OCI-LY3 (cell line): ENCODE results near the gene SERPINE3.

Experiments used
- H2AFZ ChIP-seq: fragments of 200-600, 300-600 bp; shearing (Covaris generic); 2 replicates; pipeline ENCODE4 v1.6.0; 2014; ENCODE audit warnings: antibody characterized with exemption, low read depth, low read length
- H3K27ac ChIP-seq: fragments of 200-600, 300-600 bp; sonication (generic); 2 replicates; pipeline ENCODE4 v1.5.1; 2014; ENCODE audit warnings: mild to moderate bottlenecking, low read length, moderate library complexity, mixed read lengths
- H3K27me3 ChIP-seq: fragments of 200-600, 300-600 bp; sonication (generic); 2 replicates; pipeline ENCODE4 v1.6.1; 2014; ENCODE audit warnings: low read depth, low read length, mixed read lengths
- H3K36me3 ChIP-seq: fragments of 200-600, 300-600 bp; sonication (generic); replicated peaks from 2 replicates; pipeline ENCODE3; 2014; ENCODE audit warnings: low read depth, low read length, mixed read lengths
- H3K4me1 ChIP-seq: fragments of 300-600, 200-600 bp; sonication (generic); 2 replicates; pipeline ENCODE4 v1.6.1; 2014; ENCODE audit warnings: low read length, mixed read lengths
- H3K4me2 ChIP-seq: fragments of 200-600, 300-600 bp; sonication (generic); 2 replicates; pipeline ENCODE4 v1.6.1; 2014; ENCODE audit warnings: low read length, mixed read lengths
- H3K4me3 ChIP-seq: fragments of 300-600, 200-600 bp; sonication (generic); 2 replicates; pipeline ENCODE4 v1.5.1; 2014; ENCODE audit warnings: antibody characterized with exemption, mild to moderate bottlenecking, low read length, moderate library complexity
- H3K79me2 ChIP-seq: fragments of 300-600, 200-600 bp; shearing (Covaris generic); 2 replicates; pipeline ENCODE4 v1.6.1; 2014; ENCODE audit warnings: mild to moderate bottlenecking, low read length, mixed read lengths
- H3K9ac ChIP-seq: fragments of 300-600, 200-600 bp; shearing (Covaris generic); 2 replicates; pipeline ENCODE4 v1.6.0; 2014; ENCODE audit warnings: mild to moderate bottlenecking, low read length, moderate library complexity
- H3K9me3 ChIP-seq: fragments of 200-600, 300-600 bp; shearing (Covaris generic); 2 replicates; pipeline ENCODE4 v1.6.1; 2014; ENCODE audit warnings: low read length, mixed read lengths; ENCODE audit not compliant: insufficient read depth
- H4K20me1 ChIP-seq: fragments of 200-600, 300-600 bp; sonication (generic); 2 replicates; pipeline ENCODE4 v1.6.1; 2016; ENCODE audit warnings: low read length, mixed read lengths; ENCODE audit not compliant: insufficient read depth
- EZH2phosphoT487 ChIP-seq: fragments of 200-600 bp; shearing (Covaris generic); IDR thresholded peaks from 2 replicates; pipeline ENCODE4 v1.6.1; 2018; ENCODE audit warnings: antibody characterized with exemption, mixed run types, low read depth
- TF ChIP-seq, protein P1 (sequence below): fragments of 200-600, 300-600 bp; sonication (generic); IDR thresholded peaks from 2 replicates; pipeline ENCODE4 v1.5.1; 2014; ENCODE audit warnings: antibody characterized with exemption, low read length, low read depth

Gene SERPINE3

GRCh38 chr13:51394724-51395123, 55.2 kb downstream of the SERPINE3 start:
- Histone ChIP-seq H3K4me3 (no peak overlapping the region), H2AFZ (no peak overlapping the region), H3K9ac (no peak overlapping the region), H3K9me3 (no peaks in the 10 kb centered on the region), H4K20me1 (peaks cover 55% of the 10 kb centered on the region), H3K36me3 (peaks cover 30% of the 10 kb centered on the region), H3K27me3 (no peaks in the 10 kb centered on the region), H3K27ac (no peak overlapping the region), H3K79me2 (peaks cover 82% of the 10 kb centered on the region), H3K4me2 (no peak overlapping the region), H3K4me1 (peaks cover 27% of the 10 kb centered on the region)
- no peak for TF ChIP-seq EZH2phosphoT487
- TF ChIP-seq, protein P1, sequence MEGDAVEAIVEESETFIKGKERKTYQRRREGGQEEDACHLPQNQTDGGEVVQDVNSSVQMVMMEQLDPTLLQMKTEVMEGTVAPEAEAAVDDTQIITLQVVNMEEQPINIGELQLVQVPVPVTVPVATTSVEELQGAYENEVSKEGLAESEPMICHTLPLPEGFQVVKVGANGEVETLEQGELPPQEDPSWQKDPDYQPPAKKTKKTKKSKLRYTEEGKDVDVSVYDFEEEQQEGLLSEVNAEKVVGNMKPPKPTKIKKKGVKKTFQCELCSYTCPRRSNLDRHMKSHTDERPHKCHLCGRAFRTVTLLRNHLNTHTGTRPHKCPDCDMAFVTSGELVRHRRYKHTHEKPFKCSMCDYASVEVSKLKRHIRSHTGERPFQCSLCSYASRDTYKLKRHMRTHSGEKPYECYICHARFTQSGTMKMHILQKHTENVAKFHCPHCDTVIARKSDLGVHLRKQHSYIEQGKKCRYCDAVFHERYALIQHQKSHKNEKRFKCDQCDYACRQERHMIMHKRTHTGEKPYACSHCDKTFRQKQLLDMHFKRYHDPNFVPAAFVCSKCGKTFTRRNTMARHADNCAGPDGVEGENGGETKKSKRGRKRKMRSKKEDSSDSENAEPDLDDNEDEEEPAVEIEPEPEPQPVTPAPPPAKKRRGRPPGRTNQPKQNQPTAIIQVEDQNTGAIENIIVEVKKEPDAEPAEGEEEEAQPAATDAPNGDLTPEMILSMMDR: no peak

- H3K36me3 ChIP-seq: peaks cover 40% of the 10 kb centered on the region
- H3K4me3 ChIP-seq: no peak overlapping the region
- TF ChIP-seq EZH2phosphoT487: no peak
- TF ChIP-seq, protein P1: no peak
- H3K9me3 ChIP-seq: no peaks in the 10 kb centered on the region
- no peak overlapping the region for H2AFZ ChIP-seq
- peaks cover 64% of the 10 kb centered on the region for H4K20me1 ChIP-seq
- H3K27me3 ChIP-seq: no peaks in the 10 kb centered on the region
- H3K4me1 ChIP-seq: peaks cover 17% of the 10 kb centered on the region
- H3K4me2 ChIP-seq: peak overlapping the region; percentile 31
- peak overlapping the region; percentile 42 for H3K27ac ChIP-seq
- H3K79me2 ChIP-seq: peaks cover 88% of the 10 kb centered on the region
- no peak overlapping the region for H3K9ac ChIP-seq
Observed at GRCh38 chr13:51396352-51396751, 56.9 kb downstream of the SERPINE3 start.

DNA sequence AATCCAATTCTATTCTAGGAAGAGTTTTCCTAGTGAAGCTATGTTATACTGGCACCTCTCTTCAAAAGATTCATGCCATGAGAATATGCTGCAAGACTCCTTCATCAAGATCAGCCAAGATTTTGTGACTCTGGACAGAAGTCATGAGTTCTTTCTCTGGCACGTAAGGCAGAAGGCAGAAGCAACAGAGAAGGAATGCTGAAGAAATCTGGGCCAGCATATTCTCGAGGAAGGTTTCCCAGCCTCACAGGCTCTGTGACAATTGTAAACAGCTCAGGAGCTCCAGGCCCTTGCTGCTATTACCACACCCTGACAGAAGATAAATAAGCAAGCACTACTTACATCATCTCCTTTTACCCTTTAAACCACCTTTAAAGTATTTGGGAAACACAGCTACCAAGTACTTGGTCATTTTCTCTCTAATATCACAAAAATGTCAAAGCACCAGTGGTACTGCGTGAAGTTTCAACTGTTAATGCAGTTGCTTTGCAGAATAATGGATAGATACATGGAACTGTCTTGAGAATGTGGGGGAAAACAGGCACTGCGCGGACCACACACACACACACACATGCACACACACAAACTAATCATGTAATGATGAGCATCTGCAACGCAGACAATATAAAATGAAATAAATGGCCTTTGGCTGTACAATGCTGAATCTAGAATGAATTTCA, 57.9 kb downstream of the SERPINE3 start:
- Histone ChIP-seq H3K36me3 (peaks cover 44% of the 10 kb centered on the region), H3K4me1 (peaks cover 17% of the 10 kb centered on the region), H4K20me1 (peaks cover 67% of the 10 kb centered on the region), H3K9ac (no peak overlapping the region), H3K4me3 (no peak overlapping the region), H3K27ac (0 out of 2 replicates have a peak overlapping the region, but pooled peaks have one; percentile 2), H2AFZ (no peak overlapping the region), H3K9me3 (no peaks in the 10 kb centered on the region), H3K27me3 (no peaks in the 10 kb centered on the region), H3K4me2 (0 out of 2 replicates have a peak overlapping the region, but pooled peaks have one; percentile 31), H3K79me2 (peaks cover 89% of the 10 kb centered on the region)
- TF ChIP-seq, protein P1: no peak
- no peak for TF ChIP-seq EZH2phosphoT487

- H3K79me2 ChIP-seq: peaks cover 97% of the 10 kb centered on the region
- TF ChIP-seq, protein P1: no peak
- TF ChIP-seq EZH2phosphoT487: no peak
- no peak overlapping the region for H3K4me3 ChIP-seq
- H3K36me3 ChIP-seq: peaks cover 63% of the 10 kb centered on the region
- H3K4me1 ChIP-seq: peaks cover 5% of the 10 kb centered on the region
- no peak overlapping the region for H3K9ac ChIP-seq
- H2AFZ ChIP-seq: no peak overlapping the region
- H3K27ac ChIP-seq: no peak overlapping the region
- H3K9me3 ChIP-seq: no peaks in the 10 kb centered on the region
- H3K4me2 ChIP-seq: no peak overlapping the region
- no peaks in the 10 kb centered on the region for H3K27me3 ChIP-seq
- H4K20me1 ChIP-seq: peaks cover 60% of the 10 kb centered on the region
Observed at GRCh38 chr13:51405176-51405575, 65.7 kb downstream of the SERPINE3 start.
